Esophagus squamous epithelium (tissue), 4 donors: ENCODE data around the gene PRKCB.

Experiments
- POLR2A ChIP-seq, 4 donors: fragments of 450-650 bp; IDR thresholded peaks; one replicate each; pipeline ENCODE4 v1.6.1; 2017; ENCODE audit warnings: antibody characterized with exemption in 4 of 4, mild to moderate bottlenecking in 4 of 4, moderate library complexity in 3 of 4
- TF ChIP-seq, protein P1 (sequence below), 6 experiments: fragments of 450-650 bp in 4 of 6; fragments of 200-600 bp in 2 of 6; sonication (generic) in 2 of 6; IDR thresholded peaks; one replicate each; pipeline ENCODE4 v1.5.1; 2016 to 2019; ENCODE audit warnings: antibody characterized with exemption in 6 of 6, mild to moderate bottlenecking in 4 of 6, moderate library complexity in 4 of 6

DNA sequence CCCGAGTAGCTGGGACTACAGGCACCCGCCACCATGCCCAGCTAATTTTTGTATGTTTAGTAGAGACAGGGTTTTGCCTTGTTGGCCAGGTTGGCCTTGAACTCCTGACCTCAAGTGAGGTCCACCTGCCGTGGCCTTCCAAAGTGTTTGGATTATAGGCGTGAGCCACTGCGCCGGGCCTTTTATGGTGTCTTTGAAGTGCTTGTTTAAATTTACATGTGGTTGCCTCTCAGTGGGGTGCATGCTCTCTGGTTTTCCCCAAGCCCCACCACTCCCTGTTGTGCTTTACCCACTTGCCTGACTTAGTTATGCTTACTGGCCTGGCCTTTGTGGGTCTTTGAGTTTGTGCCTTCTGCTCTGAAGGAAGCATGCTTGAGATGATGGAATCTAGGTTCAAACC lies 132.0 kb downstream of the PRKCB start:
- TF ChIP-seq, protein P1, sequence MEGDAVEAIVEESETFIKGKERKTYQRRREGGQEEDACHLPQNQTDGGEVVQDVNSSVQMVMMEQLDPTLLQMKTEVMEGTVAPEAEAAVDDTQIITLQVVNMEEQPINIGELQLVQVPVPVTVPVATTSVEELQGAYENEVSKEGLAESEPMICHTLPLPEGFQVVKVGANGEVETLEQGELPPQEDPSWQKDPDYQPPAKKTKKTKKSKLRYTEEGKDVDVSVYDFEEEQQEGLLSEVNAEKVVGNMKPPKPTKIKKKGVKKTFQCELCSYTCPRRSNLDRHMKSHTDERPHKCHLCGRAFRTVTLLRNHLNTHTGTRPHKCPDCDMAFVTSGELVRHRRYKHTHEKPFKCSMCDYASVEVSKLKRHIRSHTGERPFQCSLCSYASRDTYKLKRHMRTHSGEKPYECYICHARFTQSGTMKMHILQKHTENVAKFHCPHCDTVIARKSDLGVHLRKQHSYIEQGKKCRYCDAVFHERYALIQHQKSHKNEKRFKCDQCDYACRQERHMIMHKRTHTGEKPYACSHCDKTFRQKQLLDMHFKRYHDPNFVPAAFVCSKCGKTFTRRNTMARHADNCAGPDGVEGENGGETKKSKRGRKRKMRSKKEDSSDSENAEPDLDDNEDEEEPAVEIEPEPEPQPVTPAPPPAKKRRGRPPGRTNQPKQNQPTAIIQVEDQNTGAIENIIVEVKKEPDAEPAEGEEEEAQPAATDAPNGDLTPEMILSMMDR (IDR thresholded peaks at IDR 0.05): no peak
- no peak for TF ChIP-seq POLR2A (IDR thresholded peaks at IDR 0.05)
